Measurements from ENCODE around the gene ZNF750. TPM values are rescaled to one million over a fixed set of nuclear protein-coding genes. Genes with fewer than 3 reads are reported as not detected.

The ZNF750 gene
- total and polyA plus RNA-seq, 2 experiments from 2014 or later = 0.13 to 0.17 TPM

DNA sequence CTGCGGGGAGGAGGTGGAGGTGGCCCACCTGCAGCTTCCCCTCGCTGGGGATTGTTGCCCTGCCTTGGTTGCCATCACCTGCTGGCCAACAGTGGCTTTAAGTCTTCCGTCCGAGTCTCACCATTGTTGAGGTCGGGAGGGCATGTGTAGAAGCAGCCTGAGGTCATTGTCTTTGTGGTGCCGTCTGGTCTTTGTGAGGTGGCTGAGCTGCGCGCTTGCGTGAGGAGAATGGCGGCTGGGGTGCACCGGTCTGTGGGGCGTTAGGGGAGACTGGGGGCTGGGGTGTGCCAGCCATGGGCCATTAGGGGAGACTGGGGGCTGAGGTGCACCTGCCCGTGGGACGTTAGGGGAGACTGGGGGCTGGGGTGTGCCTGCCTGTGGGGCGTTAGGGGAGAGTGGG is 36.2 kb downstream of the ZNF750 start (continued):
- TF ChIP-seq, protein P1, sequence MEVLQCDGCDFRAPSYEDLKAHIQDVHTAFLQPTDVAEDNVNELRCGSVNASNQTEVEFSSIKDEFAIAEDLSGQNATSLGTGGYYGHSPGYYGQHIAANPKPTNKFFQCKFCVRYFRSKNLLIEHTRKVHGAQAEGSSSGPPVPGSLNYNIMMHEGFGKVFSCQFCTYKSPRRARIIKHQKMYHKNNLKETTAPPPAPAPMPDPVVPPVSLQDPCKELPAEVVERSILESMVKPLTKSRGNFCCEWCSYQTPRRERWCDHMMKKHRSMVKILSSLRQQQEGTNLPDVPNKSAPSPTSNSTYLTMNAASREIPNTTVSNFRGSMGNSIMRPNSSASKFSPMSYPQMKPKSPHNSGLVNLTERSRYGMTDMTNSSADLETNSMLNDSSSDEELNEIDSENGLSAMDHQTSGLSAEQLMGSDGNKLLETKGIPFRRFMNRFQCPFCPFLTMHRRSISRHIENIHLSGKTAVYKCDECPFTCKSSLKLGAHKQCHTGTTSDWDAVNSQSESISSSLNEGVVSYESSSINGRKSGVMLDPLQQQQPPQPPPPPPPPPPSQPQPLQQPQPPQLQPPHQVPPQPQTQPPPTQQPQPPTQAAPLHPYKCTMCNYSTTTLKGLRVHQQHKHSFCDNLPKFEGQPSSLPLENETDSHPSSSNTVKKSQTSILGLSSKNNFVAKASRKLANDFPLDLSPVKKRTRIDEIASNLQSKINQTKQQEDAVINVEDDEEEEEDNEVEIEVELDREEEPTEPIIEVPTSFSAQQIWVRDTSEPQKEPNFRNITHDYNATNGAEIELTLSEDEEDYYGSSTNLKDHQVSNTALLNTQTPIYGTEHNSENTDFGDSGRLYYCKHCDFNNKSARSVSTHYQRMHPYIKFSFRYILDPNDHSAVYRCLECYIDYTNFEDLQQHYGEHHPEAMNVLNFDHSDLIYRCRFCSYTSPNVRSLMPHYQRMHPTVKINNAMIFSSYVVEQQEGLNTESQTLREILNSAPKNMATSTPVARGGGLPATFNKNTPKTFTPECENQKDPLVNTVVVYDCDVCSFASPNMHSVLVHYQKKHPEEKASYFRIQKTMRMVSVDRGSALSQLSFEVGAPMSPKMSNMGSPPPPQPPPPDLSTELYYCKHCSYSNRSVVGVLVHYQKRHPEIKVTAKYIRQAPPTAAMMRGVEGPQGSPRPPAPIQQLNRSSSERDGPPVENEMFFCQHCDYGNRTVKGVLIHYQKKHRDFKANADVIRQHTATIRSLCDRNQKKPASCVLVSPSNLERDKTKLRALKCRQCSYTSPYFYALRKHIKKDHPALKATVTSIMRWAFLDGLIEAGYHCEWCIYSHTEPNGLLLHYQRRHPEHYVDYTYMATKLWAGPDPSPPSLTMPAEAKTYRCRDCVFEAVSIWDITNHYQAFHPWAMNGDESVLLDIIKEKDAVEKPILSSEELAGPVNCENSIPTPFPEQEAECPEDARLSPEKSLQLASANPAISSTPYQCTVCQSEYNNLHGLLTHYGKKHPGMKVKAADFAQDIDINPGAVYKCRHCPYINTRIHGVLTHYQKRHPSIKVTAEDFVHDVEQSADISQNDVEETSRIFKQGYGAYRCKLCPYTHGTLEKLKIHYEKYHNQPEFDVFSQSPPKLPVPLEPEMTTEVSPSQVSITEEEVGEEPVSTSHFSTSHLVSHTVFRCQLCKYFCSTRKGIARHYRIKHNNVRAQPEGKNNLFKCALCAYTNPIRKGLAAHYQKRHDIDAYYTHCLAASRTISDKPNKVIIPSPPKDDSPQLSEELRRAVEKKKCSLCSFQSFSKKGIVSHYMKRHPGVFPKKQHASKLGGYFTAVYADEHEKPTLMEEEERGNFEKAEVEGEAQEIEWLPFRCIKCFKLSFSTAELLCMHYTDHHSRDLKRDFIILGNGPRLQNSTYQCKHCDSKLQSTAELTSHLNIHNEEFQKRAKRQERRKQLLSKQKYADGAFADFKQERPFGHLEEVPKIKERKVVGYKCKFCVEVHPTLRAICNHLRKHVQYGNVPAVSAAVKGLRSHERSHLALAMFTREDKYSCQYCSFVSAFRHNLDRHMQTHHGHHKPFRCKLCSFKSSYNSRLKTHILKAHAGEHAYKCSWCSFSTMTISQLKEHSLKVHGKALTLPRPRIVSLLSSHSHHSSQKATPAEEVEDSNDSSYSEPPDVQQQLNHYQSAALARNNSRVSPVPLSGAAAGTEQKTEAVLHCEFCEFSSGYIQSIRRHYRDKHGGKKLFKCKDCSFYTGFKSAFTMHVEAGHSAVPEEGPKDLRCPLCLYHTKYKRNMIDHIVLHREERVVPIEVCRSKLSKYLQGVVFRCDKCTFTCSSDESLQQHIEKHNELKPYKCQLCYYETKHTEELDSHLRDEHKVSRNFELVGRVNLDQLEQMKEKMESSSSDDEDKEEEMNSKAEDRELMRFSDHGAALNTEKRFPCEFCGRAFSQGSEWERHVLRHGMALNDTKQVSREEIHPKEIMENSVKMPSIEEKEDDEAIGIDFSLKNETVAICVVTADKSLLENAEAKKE (CRISPR knock-in tag; IDR thresholded peaks at IDR 0.05) = no peak
- TF ChIP-seq EZH2phosphoT487 (IDR thresholded peaks at IDR 0.05; ENCODE audit: unreplicated experiment) = no peak
- no peak for TF ChIP-seq CREB1 (CRISPR knock-in tag; IDR thresholded peaks at IDR 0.05; ENCODE audit: low read depth)

DNA sequence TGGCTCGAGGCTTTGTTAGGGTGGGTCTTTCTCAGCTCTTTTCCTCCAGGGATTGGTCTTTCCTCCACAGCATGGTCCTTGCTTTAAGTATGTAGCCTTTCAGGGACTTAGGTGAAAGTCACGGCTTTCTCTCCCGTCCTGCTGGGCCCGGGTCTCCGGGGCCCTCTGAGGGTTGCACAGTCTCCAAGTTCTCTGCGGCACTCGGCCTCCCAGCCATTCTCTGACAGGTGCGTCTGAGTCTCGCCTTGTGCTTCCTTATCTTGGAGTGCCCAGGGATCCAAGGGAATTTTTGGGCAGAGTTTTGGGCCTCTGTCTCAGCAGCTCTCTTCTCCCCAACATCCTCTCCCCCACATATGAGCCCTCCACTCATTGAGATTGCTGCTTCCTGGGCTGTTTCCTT is 36.6 kb downstream of the ZNF750 start:
- H3K4me3 ChIP-seq = no peak overlapping the region
- H3K36me3 ChIP-seq (ENCODE audit: insufficient read depth) = peaks cover 14% of the 10 kb centered on the region; the same call in 1 of the 2 replicates
- Mint-ChIP-seq H3K36me3 (ENCODE audit: low read depth) (peaks cover 57% of the 10 kb centered on the region), H3K4me3 (no peak overlapping the region), H3K4me1 (peaks cover 10% of the 10 kb centered on the region), H3K27ac (no peak overlapping the region; the same call in none of the 2 replicates), H3K27me3 (ENCODE audit: insufficient read depth, low read depth, poor library complexity) (peaks cover 15% of the 10 kb centered on the region), H3K9me3 (peaks cover 32% of the 10 kb centered on the region)
- no peaks in the 10 kb centered on the region for H3K27me3 ChIP-seq (ENCODE audit: insufficient read depth)
- no peak for DNase-seq (ENCODE audit: low spot score)
- no peak for ATAC-seq
- H4K20me1 ChIP-seq (replicated peaks; ENCODE audit: insufficient read depth) = no peaks in the 10 kb centered on the region; the same call in 1 of the 2 replicates
- H3K79me2 ChIP-seq (replicated peaks; ENCODE audit: insufficient read depth) = peaks cover 32% of the 10 kb centered on the region
- no peak overlapping the region for H2AFZ ChIP-seq
- no peaks in the 10 kb centered on the region for H3F3A ChIP-seq (replicated peaks; ENCODE audit: low read depth)
- no peaks in the 10 kb centered on the region for H3K4me1 ChIP-seq (ENCODE audit: insufficient read depth)
- no peak overlapping the region for H3K27ac ChIP-seq (ENCODE audit: low read depth)
- no peak overlapping the region for H3K4me2 ChIP-seq
- H3K9me2 ChIP-seq (ENCODE audit: insufficient read depth) = no peaks in the 10 kb centered on the region
- TF ChIP-seq, protein P1 (CRISPR knock-in tag; IDR thresholded peaks at IDR 0.05) = no peak
- TF ChIP-seq, protein P2, sequence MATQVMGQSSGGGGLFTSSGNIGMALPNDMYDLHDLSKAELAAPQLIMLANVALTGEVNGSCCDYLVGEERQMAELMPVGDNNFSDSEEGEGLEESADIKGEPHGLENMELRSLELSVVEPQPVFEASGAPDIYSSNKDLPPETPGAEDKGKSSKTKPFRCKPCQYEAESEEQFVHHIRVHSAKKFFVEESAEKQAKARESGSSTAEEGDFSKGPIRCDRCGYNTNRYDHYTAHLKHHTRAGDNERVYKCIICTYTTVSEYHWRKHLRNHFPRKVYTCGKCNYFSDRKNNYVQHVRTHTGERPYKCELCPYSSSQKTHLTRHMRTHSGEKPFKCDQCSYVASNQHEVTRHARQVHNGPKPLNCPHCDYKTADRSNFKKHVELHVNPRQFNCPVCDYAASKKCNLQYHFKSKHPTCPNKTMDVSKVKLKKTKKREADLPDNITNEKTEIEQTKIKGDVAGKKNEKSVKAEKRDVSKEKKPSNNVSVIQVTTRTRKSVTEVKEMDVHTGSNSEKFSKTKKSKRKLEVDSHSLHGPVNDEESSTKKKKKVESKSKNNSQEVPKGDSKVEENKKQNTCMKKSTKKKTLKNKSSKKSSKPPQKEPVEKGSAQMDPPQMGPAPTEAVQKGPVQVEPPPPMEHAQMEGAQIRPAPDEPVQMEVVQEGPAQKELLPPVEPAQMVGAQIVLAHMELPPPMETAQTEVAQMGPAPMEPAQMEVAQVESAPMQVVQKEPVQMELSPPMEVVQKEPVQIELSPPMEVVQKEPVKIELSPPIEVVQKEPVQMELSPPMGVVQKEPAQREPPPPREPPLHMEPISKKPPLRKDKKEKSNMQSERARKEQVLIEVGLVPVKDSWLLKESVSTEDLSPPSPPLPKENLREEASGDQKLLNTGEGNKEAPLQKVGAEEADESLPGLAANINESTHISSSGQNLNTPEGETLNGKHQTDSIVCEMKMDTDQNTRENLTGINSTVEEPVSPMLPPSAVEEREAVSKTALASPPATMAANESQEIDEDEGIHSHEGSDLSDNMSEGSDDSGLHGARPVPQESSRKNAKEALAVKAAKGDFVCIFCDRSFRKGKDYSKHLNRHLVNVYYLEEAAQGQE (IDR thresholded peaks at IDR 0.05; ENCODE audit: unreplicated experiment) = no peak
- TF ChIP-seq POLR2AphosphoS5 (IDR thresholded peaks at IDR 0.05; ENCODE audit: low read depth) (no peak), ZNF331 (CRISPR knock-in tag; IDR thresholded peaks at IDR 0.05; ENCODE audit: low read depth) (no peak)

Measured in GM23338 (cell line).